H9 (cell line): Measurements from ENCODE around the gene MGAT4D. TPM values are rescaled to one million over a fixed set of nuclear protein-coding genes. Genes with fewer than 3 reads are reported as not detected.

Experiments
- DNase-seq: peaks from one replicate; pipeline ENCODE4 v3.0.0-alpha.2; 2017
- H2AFZ ChIP-seq: one replicate; pipeline ENCODE4 v1.6.1; 2013; ENCODE audit warnings: mild to moderate bottlenecking, low read length, control low read depth, moderate library complexity
- H2AK5ac ChIP-seq: 2 replicates; pipeline ENCODE4 v1.6.1; 2013; ENCODE audit warnings: low read length, control low read depth, mixed read lengths; ENCODE audit not compliant: insufficient read length
- H2BK120ac ChIP-seq: one replicate; pipeline ENCODE4 v1.6.1; 2013; ENCODE audit warnings: low read depth, mild to moderate bottlenecking, low read length, control low read depth, inconsistent platforms; ENCODE audit not compliant: poor library complexity, severe bottlenecking
- H2BK12ac ChIP-seq: 2 replicates; pipeline ENCODE4 v1.6.1; 2013; ENCODE audit warnings: low read length, control low read depth, mixed read lengths, low read depth; ENCODE audit not compliant: insufficient read length
- H2BK15ac ChIP-seq: 2 replicates; pipeline ENCODE4 v1.6.1; 2013; ENCODE audit warnings: low read depth, low read length, control low read depth
- H2BK20ac ChIP-seq: one replicate; pipeline ENCODE4 v1.6.1; 2013; ENCODE audit warnings: low read depth, mild to moderate bottlenecking, low read length, control low read depth, inconsistent platforms; ENCODE audit not compliant: poor library complexity, severe bottlenecking
- H2BK5ac ChIP-seq: 2 replicates; pipeline ENCODE4 v1.6.1; 2013; ENCODE audit warnings: low read length, control low read depth, mixed read lengths; ENCODE audit not compliant: insufficient read length
- H3K14ac ChIP-seq: 2 replicates; pipeline ENCODE4 v1.6.1; 2013; ENCODE audit warnings: low read length, control low read depth; ENCODE audit not compliant: insufficient read depth
- H3K18ac ChIP-seq: 2 replicates; pipeline ENCODE4 v1.6.1; 2013; ENCODE audit warnings: low read depth, mild to moderate bottlenecking, mixed read lengths, low read length, control low read depth; ENCODE audit not compliant: insufficient read length
- H3K23ac ChIP-seq: 2 replicates; pipeline ENCODE4 v1.6.1; 2013; ENCODE audit warnings: low read length, control low read depth, mixed read lengths, low read depth; ENCODE audit not compliant: insufficient read length
- H3K23me2 ChIP-seq: 2 replicates; pipeline ENCODE4 v1.6.1; 2013; ENCODE audit warnings: low read depth, mild to moderate bottlenecking, mixed read lengths, low read length, control low read depth; ENCODE audit not compliant: insufficient read length, poor library complexity, severe bottlenecking
- H3K27ac ChIP-seq: 2 replicates; pipeline ENCODE4 v1.5.1; 2013; ENCODE audit warnings: low read length, control low read depth, mixed read lengths, low read depth; ENCODE audit not compliant: insufficient read length
- H3K27me3 ChIP-seq: 2 replicates; pipeline ENCODE4 v1.6.1; 2013; ENCODE audit warnings: low read length, control low read depth, inconsistent platforms; ENCODE audit not compliant: insufficient read depth
- H3K4ac ChIP-seq: 2 replicates; pipeline ENCODE4 v1.6.1; 2013; ENCODE audit warnings: low read depth, mild to moderate bottlenecking, control low read depth, inconsistent platforms, low read length, moderate library complexity
- H3K4me1 ChIP-seq: 2 replicates; pipeline ENCODE4 v1.6.1; 2013; ENCODE audit warnings: low read length, control low read depth, inconsistent platforms; ENCODE audit not compliant: insufficient read depth
- H3K4me2 ChIP-seq: 2 replicates; pipeline ENCODE4 v1.6.1; 2013; ENCODE audit warnings: low read length, control low read depth, mixed read lengths; ENCODE audit not compliant: insufficient read length, insufficient read depth
- H3K56ac ChIP-seq: 2 replicates; pipeline ENCODE4 v1.6.1; 2013; ENCODE audit warnings: low read depth, mild to moderate bottlenecking, mixed read lengths, low read length, control low read depth; ENCODE audit not compliant: insufficient read length
- H3K79me1 ChIP-seq: 2 replicates; pipeline ENCODE4 v1.6.1; 2013; ENCODE audit warnings: low read depth, mild to moderate bottlenecking, moderate library complexity, low read length, control low read depth, inconsistent platforms; ENCODE audit not compliant: insufficient read depth, poor library complexity, severe bottlenecking
- H3K79me2 ChIP-seq: 2 replicates; pipeline ENCODE4 v1.6.1; 2013; ENCODE audit warnings: low read length, control low read depth, inconsistent platforms; ENCODE audit not compliant: insufficient read depth
- H3K9ac ChIP-seq: 2 replicates; pipeline ENCODE4 v1.6.1; 2013; ENCODE audit warnings: low read length, control low read depth, mixed read lengths; ENCODE audit not compliant: insufficient read length; ENCODE audit errors: extremely low read depth
- H3K9me3 ChIP-seq: one replicate; pipeline ENCODE4 v1.6.1; 2013; ENCODE audit warnings: low read depth, low read length, inconsistent platforms; ENCODE audit not compliant: control insufficient read depth
- H3T11ph ChIP-seq: one replicate; pipeline ENCODE4 v1.6.1; 2013; ENCODE audit warnings: mild to moderate bottlenecking, low read length, control low read depth, inconsistent platforms
- H4K20me1 ChIP-seq: one replicate; pipeline ENCODE4 v1.6.1; 2013; ENCODE audit not compliant: control insufficient read depth, insufficient read length, insufficient read depth
- H4K5ac ChIP-seq: 2 replicates; pipeline ENCODE4 v1.6.1; 2013; ENCODE audit warnings: low read depth, mild to moderate bottlenecking, mixed read lengths, low read length, control low read depth; ENCODE audit not compliant: insufficient read length
- H4K8ac ChIP-seq: replicated peaks from 2 replicates; pipeline ENCODE4 v1.6.1; 2013; ENCODE audit warnings: low read length, control low read depth, mixed read lengths, low read depth; ENCODE audit not compliant: insufficient read length
- H4K91ac ChIP-seq: 2 replicates; pipeline ENCODE4 v1.6.1; 2013; ENCODE audit warnings: low read depth, mild to moderate bottlenecking, moderate library complexity, mixed read lengths, low read length, control low read depth; ENCODE audit not compliant: insufficient read length
- H3K27ac Mint-ChIP-seq, 3 experiments: 2 replicates in 2 of 3; 3 replicates in 1 of 3; pipeline ENCODE4 v1.8.0; 2020 to 2021; ENCODE audit warnings: mixed read lengths in 3 of 3, mild to moderate bottlenecking in 1 of 3, moderate library complexity in 1 of 3
- H3K27me3 Mint-ChIP-seq: 2 replicates; pipeline ENCODE4 v1.8.0; 2021; ENCODE audit warnings: low read depth, mild to moderate bottlenecking, moderate library complexity, mixed read lengths
- H3K36me3 Mint-ChIP-seq, 3 experiments: 2 replicates in 2 of 3; 3 replicates in 1 of 3; pipeline ENCODE4 v1.8.0; 2020 to 2021; ENCODE audit warnings: low read depth in 3 of 3, mixed read lengths in 3 of 3; ENCODE audit not compliant: insufficient read depth in 1 of 3
- H3K4me1 Mint-ChIP-seq, 2 experiments: 2 replicates each; pipeline ENCODE4 v1.8.0; 2020; ENCODE audit warnings: mixed read lengths in 2 of 2
- H3K4me3 Mint-ChIP-seq, 2 experiments: 2 replicates in 1 of 2; 3 replicates in 1 of 2; pipeline ENCODE4 v1.8.0; 2020 to 2021; ENCODE audit warnings: mild to moderate bottlenecking in 2 of 2, mixed read lengths in 2 of 2, moderate library complexity in 1 of 2
- H3K9me3 Mint-ChIP-seq, 2 experiments: 2 replicates in 1 of 2; 3 replicates in 1 of 2; pipeline ENCODE4 v1.8.0; 2020; ENCODE audit warnings: mild to moderate bottlenecking in 2 of 2, mixed read lengths in 2 of 2, moderate library complexity in 1 of 2
- CTCF ChIP-seq: fragments of 200-600 bp; sonication (generic); conservative IDR thresholded peaks from 3 replicates; pipeline ENCODE4 v1.8.0; 2021; ENCODE audit warnings: antibody characterized with exemption, mild to moderate bottlenecking
- WGBS: extraction: QIAGEN DNeasy Blood & Tissue Kit; methylation state at CpG from one replicate; pipeline ENCODE4 v1.1.7; 2013; ENCODE audit warnings: missing lambda C conversion rate, low lambda C conversion rate, mixed read lengths; ENCODE audit not compliant: insufficient read length; ENCODE audit errors: extremely low coverage; 5-methylcytosine and 5-hydroxymethylcytosine counted together
- total RNA-seq: library from RNA; stranded (reverse); gene quantifications from 2 replicates; pipeline ENCODE4 v1.2.1, GENCODE V29; 2021

The MGAT4D gene
- total RNA-seq, 1 experiment from 2014 or later, result not detected

- no peak overlapping the region for H2BK12ac ChIP-seq
- no peaks in the 10 kb centered on the region for H4K20me1 ChIP-seq
- H3K9me3 ChIP-seq, result no peaks in the 10 kb centered on the region
- Mint-ChIP-seq H3K27me3 (no peaks in the 10 kb centered on the region; the same call in none of the 2 replicates), H3K4me3 (no peak overlapping the region), H3K9me3 (no peaks in the 10 kb centered on the region), H3K4me1 (no peaks in the 10 kb centered on the region), H3K27ac (no peak overlapping the region), H3K36me3 (no peaks in the 10 kb centered on the region)
- H2BK15ac ChIP-seq, result no peak overlapping the region
- H3K4me1 ChIP-seq, result no peaks in the 10 kb centered on the region
- no peak overlapping the region for H4K8ac ChIP-seq
- DNase-seq, result no peak
- no peak overlapping the region for H3K4ac ChIP-seq
- H3K27me3 ChIP-seq, result no peaks in the 10 kb centered on the region
- no peak for TF ChIP-seq CTCF
- no peak overlapping the region for H2BK5ac ChIP-seq
- no peak overlapping the region for H2AK5ac ChIP-seq
- no peaks in the 10 kb centered on the region for H3K79me2 ChIP-seq
- H2AFZ ChIP-seq, result no peak overlapping the region
- H3K27ac ChIP-seq, result no peak overlapping the region
- no peaks in the 10 kb centered on the region for H3K23me2 ChIP-seq
- H4K91ac ChIP-seq, result no peak overlapping the region
- H3T11ph ChIP-seq, result no peak overlapping the region
- H2BK20ac ChIP-seq, result no peak overlapping the region
- no peak overlapping the region for H3K23ac ChIP-seq
- H2BK120ac ChIP-seq, result no peak overlapping the region
- no peak overlapping the region for H3K9ac ChIP-seq
- H3K4me2 ChIP-seq, result no peak overlapping the region
- no CpG with 5 or more reads among the region's 1 CpG for WGBS
- H3K56ac ChIP-seq, result no peak overlapping the region
- H3K18ac ChIP-seq, result no peak overlapping the region
- no peaks in the 10 kb centered on the region for H3K79me1 ChIP-seq
- H3K14ac ChIP-seq, result no peak overlapping the region
- no peak overlapping the region for H4K5ac ChIP-seq
Measured at GRCh38 chr4:140463614-140464013, 34.5 kb downstream of the MGAT4D start.
